HG02571 (cell line): ENCODE results near the gene RABL3.
"Not testable (repeated sequence)": the region's sequence is repeated elsewhere in the genome, so short reads cannot be mapped to it uniquely, and the experiment has no call there.

Experiments used
- ATAC-seq: cut with Tn5 transposase; IDR thresholded peaks from one replicate; pipeline ENCODE4 v1.9.1; 2021; ENCODE audit warnings: mild to moderate bottlenecking, moderate library complexity; ENCODE audit not compliant: unreplicated experiment

Gene RABL3

GRCh38 chr3:120684896-120685295, 57.4 kb downstream of the RABL3 start:
- no peak for ATAC-seq

- ATAC-seq: no peak
These were observed 58.5 kb downstream of the RABL3 start for GRCh38 chr3:120683671-120684301.

DNA sequence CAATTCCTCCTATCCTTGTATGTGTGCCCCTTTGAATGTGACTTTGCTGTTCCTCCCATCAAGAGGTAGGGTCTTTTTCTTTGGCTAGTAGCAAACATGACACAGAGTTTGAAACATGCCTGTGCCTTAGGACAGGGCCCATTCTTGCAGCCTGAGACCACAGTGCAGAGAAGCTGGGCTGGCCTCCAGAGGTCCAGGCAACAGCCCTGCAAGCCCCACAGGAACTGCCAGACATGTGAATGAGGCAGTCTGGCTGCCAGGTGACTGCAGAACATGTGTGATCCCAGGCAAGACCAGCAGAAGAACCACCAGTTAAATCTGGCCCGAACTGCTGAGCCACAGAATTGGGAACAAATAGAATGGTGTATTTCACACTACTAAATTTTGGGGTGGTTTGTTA, 59.1 kb downstream of the RABL3 start:
- no peak for ATAC-seq

GRCh38 chr3:120682095-120682681, 60.1 kb downstream of the RABL3 start, which contains the start of gene HGD:
TSS of gene HGD (minus strand) at chr3:120682239. CDS start at chr3:120682111, 128 bp downstream.
- ATAC-seq: no peak

GRCh38 chr3:120681506-120682038, 60.7 kb downstream of the RABL3 start:
- ATAC-seq: no peak

DNA sequence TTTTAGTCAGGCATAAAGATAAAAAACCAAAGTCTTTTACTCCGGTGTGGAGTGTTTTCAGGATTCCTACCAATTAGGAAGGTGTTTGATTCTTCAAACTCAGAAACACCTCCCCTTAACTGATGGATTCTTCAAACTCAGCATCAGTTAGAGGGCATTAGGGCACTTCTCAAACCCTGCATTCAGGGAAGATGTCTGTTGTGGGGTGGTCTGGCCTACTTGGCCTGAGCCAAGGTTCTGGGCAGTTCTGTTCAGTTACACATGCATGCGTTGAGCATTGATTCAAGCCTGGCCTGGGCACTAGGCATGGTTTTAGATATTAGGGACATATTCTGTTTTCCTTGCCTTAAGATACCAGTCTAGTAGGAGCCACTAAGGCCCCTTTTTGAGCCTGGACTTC, 61.3 kb downstream of the RABL3 start:
- ATAC-seq: no peak

DNA sequence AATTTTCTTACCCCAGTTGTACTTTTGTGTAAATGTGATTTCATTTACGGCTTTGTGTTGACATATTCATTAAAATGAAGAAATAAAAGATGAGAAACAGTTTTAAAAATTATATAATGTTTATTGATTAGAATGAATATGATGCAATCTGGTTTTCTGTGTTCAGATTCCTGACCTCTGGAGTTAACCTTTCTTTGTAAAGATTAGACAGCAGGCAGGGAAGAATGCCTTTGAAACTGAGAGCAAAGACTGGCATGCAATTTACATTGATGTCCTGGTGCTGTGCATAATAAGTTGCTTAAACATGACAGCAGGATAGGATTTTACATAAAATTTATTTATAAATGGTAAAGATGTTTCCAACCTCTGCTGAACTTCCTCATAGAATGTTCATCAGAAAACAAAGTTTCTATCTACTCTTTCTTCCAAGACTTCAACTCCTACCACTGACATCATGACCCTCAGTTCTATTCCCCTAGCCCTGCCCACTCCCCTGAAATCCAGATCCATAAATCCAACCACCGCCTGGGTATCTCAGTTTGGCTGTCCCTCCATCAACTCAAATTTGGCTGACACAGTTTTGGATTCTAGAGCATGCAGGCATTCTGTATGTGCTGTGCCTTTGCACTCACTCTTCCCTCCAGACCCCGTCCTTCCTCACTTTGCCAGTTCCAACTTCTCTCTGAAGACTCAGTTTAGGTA, 62.0 kb downstream of the RABL3 start:
- ATAC-seq: no peak

DNA sequence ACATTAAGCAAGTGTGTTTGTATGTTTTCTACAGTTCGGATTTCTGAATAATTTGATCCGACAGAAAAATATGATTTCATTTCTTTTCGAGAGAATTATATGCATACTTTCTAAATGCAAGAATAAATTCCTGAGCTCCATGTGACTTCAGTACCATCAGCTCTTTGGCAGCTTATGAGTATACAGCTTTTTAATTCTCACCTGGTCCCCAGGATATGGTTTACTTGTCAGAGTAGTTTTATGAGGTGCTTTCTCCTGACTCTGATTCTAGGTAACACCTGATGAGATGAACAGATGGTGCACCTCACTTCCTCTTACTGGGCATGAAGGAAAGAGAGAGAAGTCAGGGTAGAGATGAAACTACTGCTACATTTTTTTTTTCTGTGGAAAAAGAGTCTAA, 63.3 kb downstream of the RABL3 start:
- ATAC-seq: peak; percentile 53

GRCh38 chr3:120678331-120678947, 63.9 kb downstream of the RABL3 start:
- peak; percentile 87 for ATAC-seq

DNA sequence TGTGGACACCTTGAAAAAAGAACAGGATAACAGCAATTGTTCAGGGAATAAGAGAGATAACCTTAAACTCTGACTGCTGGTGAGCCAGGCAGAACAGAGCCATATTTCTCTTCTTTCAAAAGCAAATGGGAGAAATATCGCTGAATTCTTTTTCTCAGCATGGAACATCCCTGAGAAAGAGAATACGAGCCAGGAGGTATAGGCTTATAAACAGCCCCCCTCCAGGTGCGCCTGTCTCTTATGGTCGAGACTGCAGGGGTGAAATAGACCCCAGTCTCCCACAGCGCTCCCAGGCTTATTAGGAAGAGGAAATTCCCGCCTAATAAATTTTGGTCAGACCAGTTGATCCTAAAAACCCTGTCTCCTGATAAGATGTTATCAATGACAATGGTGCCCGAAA, 65.1 kb downstream of the RABL3 start:
- ATAC-seq: not testable (repeated sequence)

GRCh38 chr3:120673116-120673515, 69.2 kb downstream of the RABL3 start:
- ATAC-seq: no peak

DNA sequence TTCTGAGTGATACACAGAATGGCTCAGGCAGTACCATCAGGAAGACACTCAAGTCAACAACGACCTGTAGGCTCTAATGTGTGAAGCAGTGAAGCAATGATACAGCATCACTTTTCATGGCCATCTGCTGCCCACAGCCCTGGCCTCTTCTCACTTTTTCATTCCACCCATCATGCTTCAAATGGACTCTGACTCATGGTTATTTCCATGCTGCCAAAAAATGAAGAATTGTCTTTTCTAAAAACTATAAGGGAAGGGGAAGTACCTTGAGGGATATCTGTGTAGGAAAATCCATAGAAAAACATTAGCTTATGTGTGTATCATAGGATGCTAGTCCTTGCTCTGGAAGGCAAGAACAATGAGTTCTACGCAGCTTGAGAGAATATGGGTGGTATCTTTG, 71.7 kb downstream of the RABL3 start:
- ATAC-seq: no peak

- no peak for ATAC-seq
These were observed 77.4 kb downstream of the RABL3 start for GRCh38 chr3:120664926-120665325.

DNA sequence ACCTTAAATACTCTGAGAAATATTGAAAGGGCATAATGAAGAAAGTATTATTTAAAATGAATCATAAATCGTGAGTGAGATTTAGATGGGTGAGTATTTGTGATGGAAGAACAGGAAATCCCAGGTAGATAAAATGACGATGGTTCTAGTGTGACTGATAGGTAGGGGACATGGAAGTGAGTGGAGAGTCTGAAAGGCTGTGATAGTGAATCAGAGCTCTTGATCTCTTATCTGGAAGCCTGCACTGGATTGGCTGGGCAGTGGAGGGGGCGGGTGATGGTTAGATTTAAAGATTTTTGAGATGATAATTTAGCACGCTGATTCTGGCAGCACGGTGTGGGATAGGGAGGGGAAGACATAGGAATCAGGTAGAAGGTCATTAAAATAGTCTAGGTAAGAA, 80.4 kb downstream of the RABL3 start:
- ATAC-seq: no peak

GRCh38 chr3:120661106-120661905, 81.0 kb downstream of the RABL3 start:
- ATAC-seq: no peak

GRCh38 chr3:120659834-120660233, 82.5 kb downstream of the RABL3 start:
- no peak for ATAC-seq

GRCh38 chr3:120659285-120659684, 83.0 kb downstream of the RABL3 start:
- ATAC-seq: no peak

DNA sequence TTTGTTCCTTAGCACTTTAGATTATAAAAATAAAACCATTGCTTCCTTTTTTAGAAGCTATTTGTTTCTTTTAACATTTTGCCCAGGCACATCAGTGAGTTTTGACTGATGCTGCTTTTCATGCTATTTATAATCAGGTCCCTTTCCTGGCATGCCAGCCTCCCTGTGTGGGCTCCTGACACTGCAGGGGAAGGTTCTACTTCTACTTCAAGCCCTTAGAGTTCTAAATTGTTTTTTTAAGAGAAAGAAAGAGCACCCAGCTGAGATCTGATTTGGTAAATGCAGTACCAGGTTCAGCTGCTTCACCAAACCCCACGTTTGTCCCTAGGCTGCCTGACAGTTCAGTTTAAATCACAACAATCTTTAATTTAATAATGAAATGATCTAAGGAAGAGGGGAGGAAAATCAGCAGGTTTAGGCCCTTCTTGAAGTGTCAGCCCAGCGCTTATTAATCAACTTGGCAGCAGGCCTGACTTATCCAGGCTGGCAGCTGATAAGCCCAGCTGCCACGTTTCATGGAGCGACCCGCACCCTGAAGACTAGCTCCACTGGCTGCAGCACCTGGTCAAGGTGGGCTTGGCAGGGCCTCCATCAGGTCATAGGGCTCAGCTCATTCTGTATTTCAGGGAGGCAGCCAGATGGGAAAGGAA, 89.3 kb downstream of the RABL3 start:
- ATAC-seq: no peak

GRCh38 chr3:120652281-120652680, 90.0 kb downstream of the RABL3 start:
- no peak for ATAC-seq

DNA sequence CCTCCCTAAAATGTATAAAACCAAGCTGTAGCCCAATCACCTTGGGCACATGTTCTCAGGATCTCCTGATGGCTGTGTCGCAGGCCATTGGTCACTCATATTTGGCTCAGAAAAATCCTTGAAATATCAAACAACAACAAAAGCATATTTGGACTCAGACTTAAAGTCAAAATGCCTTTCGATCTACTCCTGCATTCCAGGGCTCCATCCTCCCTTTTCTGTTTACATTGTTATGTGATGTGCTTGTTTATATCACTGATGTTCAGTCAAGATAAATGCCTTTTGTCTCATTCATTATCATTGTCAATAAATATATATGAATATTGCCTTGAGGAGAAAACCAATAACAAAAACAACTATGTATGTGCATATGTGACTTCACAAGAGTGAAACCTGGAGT, 92.0 kb downstream of the RABL3 start:
- no peak for ATAC-seq
